Esophagus (tissue), 2 donors: Measurements from ENCODE around the gene ZNF576. TPM values are rescaled to one million over a fixed set of nuclear protein-coding genes. Genes with fewer than 3 reads are reported as not detected.
A peak's percentile ranks its signal among the peaks of the same experiment; 100 is the strongest.

Experiments
- H3K27ac ChIP-seq, 2 donors: one replicate each; pipeline ENCODE4 v1.5.1; 2013; ENCODE audit warnings: low read depth in 2 of 2, mild to moderate bottlenecking in 2 of 2, inconsistent platforms in 1 of 2, low read length in 1 of 2, moderate library complexity in 1 of 2
- H3K27me3 ChIP-seq, 2 donors: one replicate each; pipeline ENCODE4 v1.6.1; 2013; ENCODE audit warnings: low read length in 2 of 2, control low read depth in 1 of 2, mild to moderate bottlenecking in 1 of 2; ENCODE audit not compliant: insufficient read depth in 2 of 2, control insufficient read depth in 1 of 2
- H3K36me3 ChIP-seq, 2 donors: one replicate each; pipeline ENCODE4 v1.6.1; 2013; ENCODE audit warnings: low read length in 1 of 2; ENCODE audit not compliant: control insufficient read depth in 2 of 2, insufficient read depth in 2 of 2
- H3K4me1 ChIP-seq, 2 donors: one replicate each; pipeline ENCODE4 v1.6.1; 2013; ENCODE audit warnings: low read length in 1 of 2; ENCODE audit not compliant: control insufficient read depth in 2 of 2, insufficient read depth in 2 of 2
- H3K4me3 ChIP-seq, 2 donors: one replicate each; pipeline ENCODE4 v1.5.1; 2013; ENCODE audit warnings: low read length in 2 of 2, mild to moderate bottlenecking in 2 of 2, low read depth in 1 of 2, moderate library complexity in 1 of 2
- H3K9me3 ChIP-seq, 2 donors: one replicate each; pipeline ENCODE4 v1.6.1; 2013; ENCODE audit warnings: mild to moderate bottlenecking in 2 of 2, low read depth in 1 of 2, low read length in 1 of 2, moderate library complexity in 1 of 2; ENCODE audit not compliant: control insufficient read depth in 2 of 2, insufficient read depth in 1 of 2
- WGBS, 2 donors: extraction: QIAGEN DNeasy Blood & Tissue Kit; methylation state at CpG; one replicate each; pipeline ENCODE4 v1.1.7; 2013; 5-methylcytosine and 5-hydroxymethylcytosine counted together
- polyA plus RNA-seq, 2 donors: library from polyadenylated mRNA; stranded (reverse); fragments of 200-250 nt; gene quantifications; one replicate each; pipeline ENCODE4 v1.2.3, GENCODE V29; 2013
- donor health status: healthy with polysubstance abuse.
- donor health status: Bipolar disorder and iron deficiency.

Gene ZNF576
- polyA plus RNA-seq, 2 donors = 6.8 to 13.0 TPM

GRCh38 chr19:43560687-43561086 lies 35.7 kb upstream of the ZNF576 start:
- Histone ChIP-seq H3K36me3 (peaks cover 0 to 8% of the 10 kb centered on the region in 2 donors), H3K27ac (no peak overlapping the region), H3K4me3 (no peak overlapping the region), H3K27me3 (no peaks in the 10 kb centered on the region), H3K4me1 (peaks cover 0 to 3% of the 10 kb centered on the region in 2 donors), H3K9me3 (no peaks in the 10 kb centered on the region)
- WGBS, 2 donors = 82 to 87% methylated on average over 6 of the region's 6 CpGs

GRCh38 chr19:43561139-43561970 lies 35.0 kb upstream of the ZNF576 start:
- Histone ChIP-seq H3K36me3 (peaks cover 0 to 8% of the 10 kb centered on the region in 2 donors), H3K4me1 (peaks cover 0 to 3% of the 10 kb centered on the region in 2 donors), H3K9me3 (no peaks in the 10 kb centered on the region), H3K27me3 (no peaks in the 10 kb centered on the region), H3K4me3 (no peak overlapping the region), H3K27ac (no peak overlapping the region)
- 93% methylated on average over 12 of the region's 12 CpGs for WGBS, 2 donors

GRCh38 chr19:43562226-43562697 lies 34.1 kb upstream of the ZNF576 start:
- peaks cover 0 to 3% of the 10 kb centered on the region in 2 donors for H3K4me1 ChIP-seq
- no peaks in the 10 kb centered on the region for H3K27me3 ChIP-seq
- H3K36me3 ChIP-seq = peaks cover 0 to 8% of the 10 kb centered on the region in 2 donors
- no peaks in the 10 kb centered on the region for H3K9me3 ChIP-seq
- WGBS, 2 donors = 83% methylated on average over 6 of the region's 6 CpGs
- H3K27ac ChIP-seq = peak overlapping the region; percentile 37 to 59
- no peak overlapping the region for H3K4me3 ChIP-seq

GRCh38 chr19:43562698-43563241 lies 33.6 kb upstream of the ZNF576 start:
- Histone ChIP-seq H3K9me3 (no peaks in the 10 kb centered on the region), H3K36me3 (peaks cover 0 to 8% of the 10 kb centered on the region in 2 donors), H3K4me3 (no peak overlapping the region), H3K27me3 (no peaks in the 10 kb centered on the region), H3K4me1 (peaks cover 0 to 3% of the 10 kb centered on the region in 2 donors), H3K27ac (peak overlapping the region; percentile 57 to 59)
- WGBS, 2 donors = 60 to 66% methylated on average over 14 of the region's 14 CpGs

GRCh38 chr19:43563816-43564457 lies 32.5 kb upstream of the ZNF576 start:
- Histone ChIP-seq H3K9me3 (no peaks in the 10 kb centered on the region), H3K27ac (no peak overlapping the region), H3K4me3 (no peak overlapping the region), H3K27me3 (no peaks in the 10 kb centered on the region), H3K4me1 (peaks cover 0 to 3% of the 10 kb centered on the region in 2 donors), H3K36me3 (peaks cover 0 to 8% of the 10 kb centered on the region in 2 donors)
- 91 to 92% methylated on average over 10 of the region's 10 CpGs for WGBS, 2 donors

- H3K27me3 ChIP-seq = no peaks in the 10 kb centered on the region
- peaks cover 0 to 3% of the 10 kb centered on the region in 2 donors for H3K4me1 ChIP-seq
- 66 to 73% methylated on average over 9 of the region's 9 CpGs for WGBS, 2 donors
- H3K4me3 ChIP-seq = no peak overlapping the region
- no peaks in the 10 kb centered on the region for H3K9me3 ChIP-seq
- H3K27ac ChIP-seq = no peak overlapping the region
- peaks cover 0 to 8% of the 10 kb centered on the region in 2 donors for H3K36me3 ChIP-seq
Measured at GRCh38 chr19:43564800-43565199, 31.6 kb upstream of the ZNF576 start.

GRCh38 chr19:43569657-43570056 lies 26.7 kb upstream of the ZNF576 start:
- H3K9me3 ChIP-seq = no peaks in the 10 kb centered on the region
- no peaks in the 10 kb centered on the region for H3K27me3 ChIP-seq
- H3K4me3 ChIP-seq = no peak overlapping the region
- 80 to 87% methylated on average over 5 of the region's 5 CpGs for whole genome bisulfite sequencing, 2 donors
- H3K27ac ChIP-seq = no peak overlapping the region
- peaks cover 0 to 2% of the 10 kb centered on the region in 2 donors for H3K36me3 ChIP-seq
- H3K4me1 ChIP-seq = peaks cover 4 to 5% of the 10 kb centered on the region in 2 donors

GRCh38 chr19:43570174-43570791 lies 26.1 kb upstream of the ZNF576 start:
- H3K4me1 ChIP-seq = peaks cover 5% of the 10 kb centered on the region in 2 donors
- H3K4me3 ChIP-seq = no peak overlapping the region
- no peak overlapping the region for H3K27ac ChIP-seq
- H3K27me3 ChIP-seq = no peaks in the 10 kb centered on the region
- H3K9me3 ChIP-seq = no peaks in the 10 kb centered on the region
- whole genome bisulfite sequencing, 2 donors = 88% methylated on average over 5 of the region's 5 CpGs
- peaks cover 0 to 2% of the 10 kb centered on the region in 2 donors for H3K36me3 ChIP-seq

- H3K9me3 ChIP-seq = no peaks in the 10 kb centered on the region
- WGBS, 2 donors = 60 to 66% methylated on average over 3 of the region's 3 CpGs
- peaks cover 0 to 2% of the 10 kb centered on the region in 2 donors for H3K36me3 ChIP-seq
- no peaks in the 10 kb centered on the region for H3K27me3 ChIP-seq
- no peak overlapping the region for H3K27ac ChIP-seq
- no peak overlapping the region for H3K4me3 ChIP-seq
- peaks cover 7 to 13% of the 10 kb centered on the region in 2 donors for H3K4me1 ChIP-seq
Measured at GRCh38 chr19:43572171-43572588, 24.2 kb upstream of the ZNF576 start.
